Testis (tissue), 2 donors: ENCODE measurements around the gene MEGF11.

Experiments
- POLR2A ChIP-seq: fragments of 450-650 bp; IDR thresholded peaks from one replicate; pipeline ENCODE4 v1.6.1; 2017; ENCODE audit warnings: antibody characterized with exemption, mild to moderate bottlenecking, moderate library complexity
- TF ChIP-seq, protein P1 (sequence below), 3 experiments: fragments of 450-650 bp in 2 of 3; fragments of 200-600 bp in 1 of 3; sonication (generic) in 1 of 3; IDR thresholded peaks; one replicate each; pipeline ENCODE4 v1.5.1; 2016 to 2019; ENCODE audit warnings: antibody characterized with exemption in 3 of 3, mild to moderate bottlenecking in 2 of 3, moderate library complexity in 1 of 3

DNA sequence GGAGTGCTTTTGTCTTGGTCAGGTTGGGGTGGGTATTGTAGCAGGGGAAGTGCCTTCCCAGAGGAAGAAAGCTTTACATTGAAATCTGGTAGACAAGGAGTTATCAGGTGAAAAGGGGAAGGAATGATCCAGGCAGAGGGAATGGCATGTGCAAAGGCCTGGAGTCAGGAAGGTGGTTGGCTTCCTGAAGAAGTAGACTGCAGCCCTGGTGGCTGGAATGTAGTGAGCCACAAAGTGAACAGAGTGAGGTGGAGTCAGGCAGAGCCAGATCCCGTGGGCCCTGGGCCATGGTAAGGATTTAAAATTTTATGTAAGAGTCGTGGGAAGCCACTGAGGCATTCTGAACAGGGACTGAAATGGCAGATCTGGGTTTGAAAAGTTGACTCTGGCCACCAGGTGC lies 326.0 kb downstream of the MEGF11 start:
- TF ChIP-seq, protein P1, sequence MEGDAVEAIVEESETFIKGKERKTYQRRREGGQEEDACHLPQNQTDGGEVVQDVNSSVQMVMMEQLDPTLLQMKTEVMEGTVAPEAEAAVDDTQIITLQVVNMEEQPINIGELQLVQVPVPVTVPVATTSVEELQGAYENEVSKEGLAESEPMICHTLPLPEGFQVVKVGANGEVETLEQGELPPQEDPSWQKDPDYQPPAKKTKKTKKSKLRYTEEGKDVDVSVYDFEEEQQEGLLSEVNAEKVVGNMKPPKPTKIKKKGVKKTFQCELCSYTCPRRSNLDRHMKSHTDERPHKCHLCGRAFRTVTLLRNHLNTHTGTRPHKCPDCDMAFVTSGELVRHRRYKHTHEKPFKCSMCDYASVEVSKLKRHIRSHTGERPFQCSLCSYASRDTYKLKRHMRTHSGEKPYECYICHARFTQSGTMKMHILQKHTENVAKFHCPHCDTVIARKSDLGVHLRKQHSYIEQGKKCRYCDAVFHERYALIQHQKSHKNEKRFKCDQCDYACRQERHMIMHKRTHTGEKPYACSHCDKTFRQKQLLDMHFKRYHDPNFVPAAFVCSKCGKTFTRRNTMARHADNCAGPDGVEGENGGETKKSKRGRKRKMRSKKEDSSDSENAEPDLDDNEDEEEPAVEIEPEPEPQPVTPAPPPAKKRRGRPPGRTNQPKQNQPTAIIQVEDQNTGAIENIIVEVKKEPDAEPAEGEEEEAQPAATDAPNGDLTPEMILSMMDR (IDR thresholded peaks at IDR 0.05), result no peak
- TF ChIP-seq POLR2A, result no peak
